Measurements from ENCODE around the gene DNAH17.

DNAH17 gene

DNA sequence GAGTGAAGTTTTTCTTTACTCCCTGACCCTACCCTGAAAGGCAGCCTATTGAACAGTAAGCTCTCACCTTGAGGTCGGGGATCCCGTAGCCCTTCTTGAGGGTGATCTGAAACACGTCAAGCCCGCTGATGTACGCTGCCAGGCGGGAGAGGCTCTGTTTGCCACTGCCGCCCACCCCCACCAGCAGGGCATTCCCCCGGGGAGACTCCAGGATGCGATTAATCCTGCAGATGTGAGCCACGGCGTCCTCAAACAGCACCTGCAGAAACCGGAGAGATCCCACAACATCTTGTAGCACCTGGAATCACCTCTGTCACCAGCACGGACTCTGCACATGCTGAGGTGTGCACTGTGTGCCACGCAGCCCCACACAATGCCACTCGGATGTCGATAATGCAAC lies 102.0 kb downstream of the DNAH17 start:
- Histone ChIP-seq H3K79me2 (ENCODE audit: control insufficient read depth, low read length) (no peaks in the 10 kb centered on the region), H3K9me2 (replicated peaks; ENCODE audit: control insufficient read depth, low read length) (no peaks in the 10 kb centered on the region), H3K9me3 (ENCODE audit: control insufficient read depth, insufficient read depth, low read length) (no peaks in the 10 kb centered on the region), H3K4me2 (ENCODE audit: low read length) (no peak overlapping the region), H3K36me3 (ENCODE audit: control insufficient read depth, low read length) (no peaks in the 10 kb centered on the region), H3K4me3 (ENCODE audit: low read length) (no peak overlapping the region), H3F3A (ENCODE audit: control insufficient read depth, insufficient read depth) (no peaks in the 10 kb centered on the region), H3K27me3 (ENCODE audit: control insufficient read depth, low read length) (no peaks in the 10 kb centered on the region), H3K4me1 (ENCODE audit: control insufficient read depth, low read length) (no peaks in the 10 kb centered on the region), H4K20me1 (ENCODE audit: control insufficient read depth, insufficient read depth, low read depth, low read length) (no peaks in the 10 kb centered on the region), H3K27ac (ENCODE audit: low read depth, low read length) (no peak overlapping the region)
- TF ChIP-seq CTCF (IDR thresholded peaks at IDR 0.05; ENCODE audit: low read depth, low read length, poor library complexity, severe bottlenecking) (no peak), EZH2phosphoT487 (IDR thresholded peaks at IDR 0.05; ENCODE audit: borderline replicate concordance, low read length) (no peak)

- Histone ChIP-seq H3K4me1 (ENCODE audit: control insufficient read depth, low read length) (no peaks in the 10 kb centered on the region), H3K27me3 (ENCODE audit: control insufficient read depth, low read length) (no peaks in the 10 kb centered on the region), H3K4me2 (ENCODE audit: low read length) (no peak overlapping the region), H4K20me1 (ENCODE audit: control insufficient read depth, insufficient read depth, low read depth, low read length) (no peaks in the 10 kb centered on the region), H3K4me3 (ENCODE audit: low read length) (no peak overlapping the region), H3K36me3 (ENCODE audit: control insufficient read depth, low read length) (no peaks in the 10 kb centered on the region), H3F3A (ENCODE audit: control insufficient read depth, insufficient read depth) (no peaks in the 10 kb centered on the region), H3K9me3 (ENCODE audit: control insufficient read depth, insufficient read depth, low read length) (no peaks in the 10 kb centered on the region), H3K27ac (ENCODE audit: low read depth, low read length) (no peak overlapping the region), H3K9me2 (replicated peaks; ENCODE audit: control insufficient read depth, low read length) (no peaks in the 10 kb centered on the region), H3K79me2 (ENCODE audit: control insufficient read depth, low read length) (no peaks in the 10 kb centered on the region)
- no peak for TF ChIP-seq CTCF (IDR thresholded peaks at IDR 0.05; ENCODE audit: low read depth, low read length, poor library complexity, severe bottlenecking)
- no peak for TF ChIP-seq EZH2phosphoT487 (IDR thresholded peaks at IDR 0.05; ENCODE audit: borderline replicate concordance, low read length)
These were observed 102.5 kb downstream of the DNAH17 start for GRCh38 chr17:78474614-78475146.

- Histone ChIP-seq H3K79me2 (ENCODE audit: control insufficient read depth, low read length) (no peaks in the 10 kb centered on the region), H3K27ac (ENCODE audit: low read depth, low read length) (no peak overlapping the region), H3K4me1 (ENCODE audit: control insufficient read depth, low read length) (no peaks in the 10 kb centered on the region), H4K20me1 (ENCODE audit: control insufficient read depth, insufficient read depth, low read depth, low read length) (no peaks in the 10 kb centered on the region), H3F3A (ENCODE audit: control insufficient read depth, insufficient read depth) (no peaks in the 10 kb centered on the region), H3K9me3 (ENCODE audit: control insufficient read depth, insufficient read depth, low read length) (no peaks in the 10 kb centered on the region), H3K9me2 (replicated peaks; ENCODE audit: control insufficient read depth, low read length) (no peaks in the 10 kb centered on the region), H3K4me3 (ENCODE audit: low read length) (no peak overlapping the region), H3K36me3 (ENCODE audit: control insufficient read depth, low read length) (no peaks in the 10 kb centered on the region), H3K27me3 (ENCODE audit: control insufficient read depth, low read length) (no peaks in the 10 kb centered on the region), H3K4me2 (ENCODE audit: low read length) (no peak overlapping the region)
- TF ChIP-seq EZH2phosphoT487 (IDR thresholded peaks at IDR 0.05; ENCODE audit: borderline replicate concordance, low read length) (no peak), CTCF (IDR thresholded peaks at IDR 0.05; ENCODE audit: low read depth, low read length, poor library complexity, severe bottlenecking) (no peak)
These were observed 103.1 kb downstream of the DNAH17 start for GRCh38 chr17:78473951-78474613.

All from DOHH2 (cell line).